H9 (cell line): ENCODE results near the gene ABHD3. TPM values are rescaled to one million over a fixed set of nuclear protein-coding genes. Genes with fewer than 3 reads are reported as not detected.
A peak's percentile ranks its signal among the peaks of the same experiment; 100 is the strongest.

Experiments used
- DNase-seq: peaks from one replicate; pipeline ENCODE4 v3.0.0-alpha.2; 2017
- H2AFZ ChIP-seq: one replicate; pipeline ENCODE4 v1.6.1; 2013; ENCODE audit warnings: mild to moderate bottlenecking, low read length, control low read depth, moderate library complexity
- H2AK5ac ChIP-seq: 2 replicates; pipeline ENCODE4 v1.6.1; 2013; ENCODE audit warnings: low read length, control low read depth, mixed read lengths; ENCODE audit not compliant: insufficient read length
- H2BK120ac ChIP-seq: one replicate; pipeline ENCODE4 v1.6.1; 2013; ENCODE audit warnings: low read depth, mild to moderate bottlenecking, low read length, control low read depth, inconsistent platforms; ENCODE audit not compliant: poor library complexity, severe bottlenecking
- H2BK12ac ChIP-seq: 2 replicates; pipeline ENCODE4 v1.6.1; 2013; ENCODE audit warnings: low read length, control low read depth, mixed read lengths, low read depth; ENCODE audit not compliant: insufficient read length
- H2BK15ac ChIP-seq: 2 replicates; pipeline ENCODE4 v1.6.1; 2013; ENCODE audit warnings: low read depth, low read length, control low read depth
- H2BK20ac ChIP-seq: one replicate; pipeline ENCODE4 v1.6.1; 2013; ENCODE audit warnings: low read depth, mild to moderate bottlenecking, low read length, control low read depth, inconsistent platforms; ENCODE audit not compliant: poor library complexity, severe bottlenecking
- H2BK5ac ChIP-seq: 2 replicates; pipeline ENCODE4 v1.6.1; 2013; ENCODE audit warnings: low read length, control low read depth, mixed read lengths; ENCODE audit not compliant: insufficient read length
- H3K14ac ChIP-seq: 2 replicates; pipeline ENCODE4 v1.6.1; 2013; ENCODE audit warnings: low read length, control low read depth; ENCODE audit not compliant: insufficient read depth
- H3K18ac ChIP-seq: 2 replicates; pipeline ENCODE4 v1.6.1; 2013; ENCODE audit warnings: low read depth, mild to moderate bottlenecking, mixed read lengths, low read length, control low read depth; ENCODE audit not compliant: insufficient read length
- H3K23ac ChIP-seq: 2 replicates; pipeline ENCODE4 v1.6.1; 2013; ENCODE audit warnings: low read length, control low read depth, mixed read lengths, low read depth; ENCODE audit not compliant: insufficient read length
- H3K23me2 ChIP-seq: 2 replicates; pipeline ENCODE4 v1.6.1; 2013; ENCODE audit warnings: low read depth, mild to moderate bottlenecking, mixed read lengths, low read length, control low read depth; ENCODE audit not compliant: insufficient read length, poor library complexity, severe bottlenecking
- H3K27ac ChIP-seq: 2 replicates; pipeline ENCODE4 v1.5.1; 2013; ENCODE audit warnings: low read length, control low read depth, mixed read lengths, low read depth; ENCODE audit not compliant: insufficient read length
- H3K27me3 ChIP-seq: 2 replicates; pipeline ENCODE4 v1.6.1; 2013; ENCODE audit warnings: low read length, control low read depth, inconsistent platforms; ENCODE audit not compliant: insufficient read depth
- H3K4ac ChIP-seq: 2 replicates; pipeline ENCODE4 v1.6.1; 2013; ENCODE audit warnings: low read depth, mild to moderate bottlenecking, control low read depth, inconsistent platforms, low read length, moderate library complexity
- H3K4me1 ChIP-seq: 2 replicates; pipeline ENCODE4 v1.6.1; 2013; ENCODE audit warnings: low read length, control low read depth, inconsistent platforms; ENCODE audit not compliant: insufficient read depth
- H3K4me2 ChIP-seq: 2 replicates; pipeline ENCODE4 v1.6.1; 2013; ENCODE audit warnings: low read length, control low read depth, mixed read lengths; ENCODE audit not compliant: insufficient read length, insufficient read depth
- H3K56ac ChIP-seq: 2 replicates; pipeline ENCODE4 v1.6.1; 2013; ENCODE audit warnings: low read depth, mild to moderate bottlenecking, mixed read lengths, low read length, control low read depth; ENCODE audit not compliant: insufficient read length
- H3K79me1 ChIP-seq: 2 replicates; pipeline ENCODE4 v1.6.1; 2013; ENCODE audit warnings: low read depth, mild to moderate bottlenecking, moderate library complexity, low read length, control low read depth, inconsistent platforms; ENCODE audit not compliant: insufficient read depth, poor library complexity, severe bottlenecking
- H3K79me2 ChIP-seq: 2 replicates; pipeline ENCODE4 v1.6.1; 2013; ENCODE audit warnings: low read length, control low read depth, inconsistent platforms; ENCODE audit not compliant: insufficient read depth
- H3K9ac ChIP-seq: 2 replicates; pipeline ENCODE4 v1.6.1; 2013; ENCODE audit warnings: low read length, control low read depth, mixed read lengths; ENCODE audit not compliant: insufficient read length; ENCODE audit errors: extremely low read depth
- H3K9me3 ChIP-seq: one replicate; pipeline ENCODE4 v1.6.1; 2013; ENCODE audit warnings: low read depth, low read length, inconsistent platforms; ENCODE audit not compliant: control insufficient read depth
- H3T11ph ChIP-seq: one replicate; pipeline ENCODE4 v1.6.1; 2013; ENCODE audit warnings: mild to moderate bottlenecking, low read length, control low read depth, inconsistent platforms
- H4K20me1 ChIP-seq: one replicate; pipeline ENCODE4 v1.6.1; 2013; ENCODE audit not compliant: control insufficient read depth, insufficient read length, insufficient read depth
- H4K5ac ChIP-seq: 2 replicates; pipeline ENCODE4 v1.6.1; 2013; ENCODE audit warnings: low read depth, mild to moderate bottlenecking, mixed read lengths, low read length, control low read depth; ENCODE audit not compliant: insufficient read length
- H4K8ac ChIP-seq: replicated peaks from 2 replicates; pipeline ENCODE4 v1.6.1; 2013; ENCODE audit warnings: low read length, control low read depth, mixed read lengths, low read depth; ENCODE audit not compliant: insufficient read length
- H4K91ac ChIP-seq: 2 replicates; pipeline ENCODE4 v1.6.1; 2013; ENCODE audit warnings: low read depth, mild to moderate bottlenecking, moderate library complexity, mixed read lengths, low read length, control low read depth; ENCODE audit not compliant: insufficient read length
- H3K27ac Mint-ChIP-seq, 3 experiments: 2 replicates in 2 of 3; 3 replicates in 1 of 3; pipeline ENCODE4 v1.8.0; 2020 to 2021; ENCODE audit warnings: mixed read lengths in 3 of 3, mild to moderate bottlenecking in 1 of 3, moderate library complexity in 1 of 3
- H3K27me3 Mint-ChIP-seq: 2 replicates; pipeline ENCODE4 v1.8.0; 2021; ENCODE audit warnings: low read depth, mild to moderate bottlenecking, moderate library complexity, mixed read lengths
- H3K36me3 Mint-ChIP-seq, 3 experiments: 2 replicates in 2 of 3; 3 replicates in 1 of 3; pipeline ENCODE4 v1.8.0; 2020 to 2021; ENCODE audit warnings: low read depth in 3 of 3, mixed read lengths in 3 of 3; ENCODE audit not compliant: insufficient read depth in 1 of 3
- H3K4me1 Mint-ChIP-seq, 2 experiments: 2 replicates each; pipeline ENCODE4 v1.8.0; 2020; ENCODE audit warnings: mixed read lengths in 2 of 2
- H3K4me3 Mint-ChIP-seq, 2 experiments: 2 replicates in 1 of 2; 3 replicates in 1 of 2; pipeline ENCODE4 v1.8.0; 2020 to 2021; ENCODE audit warnings: mild to moderate bottlenecking in 2 of 2, mixed read lengths in 2 of 2, moderate library complexity in 1 of 2
- H3K9me3 Mint-ChIP-seq, 2 experiments: 2 replicates in 1 of 2; 3 replicates in 1 of 2; pipeline ENCODE4 v1.8.0; 2020; ENCODE audit warnings: mild to moderate bottlenecking in 2 of 2, mixed read lengths in 2 of 2, moderate library complexity in 1 of 2
- CTCF ChIP-seq: fragments of 200-600 bp; sonication (generic); conservative IDR thresholded peaks from 3 replicates; pipeline ENCODE4 v1.8.0; 2021; ENCODE audit warnings: antibody characterized with exemption, mild to moderate bottlenecking
- WGBS: extraction: QIAGEN DNeasy Blood & Tissue Kit; methylation state at CpG from one replicate; pipeline ENCODE4 v1.1.7; 2013; ENCODE audit warnings: missing lambda C conversion rate, low lambda C conversion rate, mixed read lengths; ENCODE audit not compliant: insufficient read length; ENCODE audit errors: extremely low coverage; 5-methylcytosine and 5-hydroxymethylcytosine counted together
- long read RNA-seq: library from polyadenylated mRNA; unstranded; transcript quantifications from one replicate; pipeline ENCODE4 v2.0.0, GENCODE V29; 2020
- total RNA-seq: library from RNA; stranded (reverse); gene quantifications from 2 replicates; pipeline ENCODE4 v1.2.1, GENCODE V29; 2021

The ABHD3 gene
- 12.0 and 12.5 TPM in 2 replicates for total RNA-seq
- long read RNA-seq, transcript ABHD3-201 (9 exons, 2,064 nt): major isoform, 47 of 82 reads
- long read RNA-seq, transcript ABHD3-207 (3 exons, 1,664 nt): minor isoform, 5 of 82 reads
- long read RNA-seq, partial matches to known transcripts: 2 of 82 reads
- long read RNA-seq, other reads (novel, unspliced or antisense): 26 of 82 reads

GRCh38 chr18:21704603-21705364, at the start of gene ABHD3:
Gene ABHD3 (minus strand): TSS chr18:21704774. CDS start chr18:21704665, 109 bp downstream.
- Histone ChIP-seq H3K79me2 (no peaks in the 10 kb centered on the region), H4K8ac (no peak within 1 kb of the TSS), H3K14ac (peak within 1 kb of the TSS; percentile 88), H2BK12ac (no peak within 1 kb of the TSS), H2BK5ac (no peak within 1 kb of the TSS), H3K18ac (no peak within 1 kb of the TSS), H3K27me3 (no peaks in the 10 kb centered on the region), H3K4me1 (no peaks in the 10 kb centered on the region), H2AK5ac (no peak within 1 kb of the TSS), H2AFZ (peak within 1 kb of the TSS; percentile 24), H3K9ac (peak within 1 kb of the TSS; percentile 66), H2BK120ac (no peak within 1 kb of the TSS), H3K27ac (no peak within 1 kb of the TSS), H3K4ac (no peak within 1 kb of the TSS), H3K56ac (no peak within 1 kb of the TSS), H3K23ac (no peak within 1 kb of the TSS), H3K23me2 (peaks cover 6% of the 10 kb centered on the region), H2BK20ac (no peak within 1 kb of the TSS), H3K4me2 (peak within 1 kb of the TSS; percentile 99), H2BK15ac (no peak within 1 kb of the TSS), H3K9me3 (no peaks in the 10 kb centered on the region), H4K91ac (no peak within 1 kb of the TSS), H4K5ac (no peak within 1 kb of the TSS), H3K79me1 (no peaks in the 10 kb centered on the region), H3T11ph (no peak within 1 kb of the TSS), H4K20me1 (no peaks in the 10 kb centered on the region)
- TF ChIP-seq CTCF: peak; percentile 32
- peaks cover 13 to 22% of the 10 kb centered on the region in 2 experiments for H3K4me1 Mint-ChIP-seq
- peaks cover 10% of the 10 kb centered on the region for H3K27me3 Mint-ChIP-seq
- H3K4me3 Mint-ChIP-seq: peak within 1 kb of the TSS; percentile 83 to 93
- H3K9me3 Mint-ChIP-seq: peaks cover 10 to 14% of the 10 kb centered on the region in 2 experiments
- peaks cover 11 to 26% (median 25%) of the 10 kb centered on the region in 3 experiments for H3K36me3 Mint-ChIP-seq
- no CpG with 5 or more reads among the region's 60 CpGs for WGBS
- DNase-seq: peak; percentile 92
- H3K27ac Mint-ChIP-seq: peak within 1 kb of the TSS in 2 of 3 experiments; percentile 62 to 75; a peak in 4 of 7 replicates
